Measurements from ENCODE around the gene MLLT1.

- no peak for TF ChIP-seq CTCF (IDR thresholded peaks at IDR 0.05)
- TF ChIP-seq POLR2A (IDR thresholded peaks at IDR 0.05): no peak
- TF ChIP-seq EP300 (IDR thresholded peaks at IDR 0.05): no peak
These were observed 56.9 kb downstream of the MLLT1 start for GRCh38 chr19:6222884-6223283.

All from ovary (tissue), 3 donors.